Activated naive CD4-positive, alpha-beta T cell treated with anti-CD3 and anti-CD28 coated beads for 36 hours (primary cell): ENCODE measurements around the gene LCE1C. TPM values are rescaled to one million over a fixed set of nuclear protein-coding genes. Genes with fewer than 3 reads are reported as not detected.

Experiments
- CTCF ChIA-PET: fragments of 350-600 bp; sonication (Branson Sonifier 250); formaldehyde crosslinking; loops from one replicate; lab custom pipeline; 2021; ENCODE audit warnings: antibody characterized with exemption; lab: Charles Lee
- DNase-seq: peaks from one replicate; pipeline ENCODE4 v3.0.0-alpha.2; 2020
- H3K27ac Mint-ChIP-seq: one replicate; pipeline ENCODE4 v1.8.0; 2021; ENCODE audit warnings: mild to moderate bottlenecking, mixed read lengths
- H3K27me3 Mint-ChIP-seq: one replicate; pipeline ENCODE4 v1.8.0; 2021; ENCODE audit warnings: low read depth, mixed read lengths
- H3K36me3 Mint-ChIP-seq: one replicate; pipeline ENCODE4 v1.8.0; 2021; ENCODE audit warnings: low read depth, mixed read lengths
- H3K4me1 Mint-ChIP-seq: one replicate; pipeline ENCODE4 v1.8.0; 2021; ENCODE audit warnings: low read depth, mixed read lengths
- H3K4me3 Mint-ChIP-seq: one replicate; pipeline ENCODE4 v1.8.0; 2021; ENCODE audit warnings: mild to moderate bottlenecking, moderate library complexity, mixed read lengths
- H3K9me3 Mint-ChIP-seq: one replicate; pipeline ENCODE4 v1.8.0; 2021; ENCODE audit warnings: mixed read lengths
- intact Hi-C: fragments of 100-400 bp; cut with micrococcal nuclease; formaldehyde crosslinking; loops from one replicate; pipeline ENCODE4 v1.15.1; 2023
- total RNA-seq, 2 experiments: library from RNA; stranded (reverse); gene quantifications; one replicate each; pipeline ENCODE4 v1.2.3, GENCODE V29; 2021

LCE1C gene, protein sequence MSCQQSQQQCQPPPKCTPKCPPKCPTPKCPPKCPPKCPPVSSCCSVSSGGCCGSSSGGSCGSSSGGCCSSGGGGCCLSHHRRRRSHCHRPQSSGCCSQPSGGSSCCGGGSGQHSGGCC
- not detected for total RNA-seq

DNA sequence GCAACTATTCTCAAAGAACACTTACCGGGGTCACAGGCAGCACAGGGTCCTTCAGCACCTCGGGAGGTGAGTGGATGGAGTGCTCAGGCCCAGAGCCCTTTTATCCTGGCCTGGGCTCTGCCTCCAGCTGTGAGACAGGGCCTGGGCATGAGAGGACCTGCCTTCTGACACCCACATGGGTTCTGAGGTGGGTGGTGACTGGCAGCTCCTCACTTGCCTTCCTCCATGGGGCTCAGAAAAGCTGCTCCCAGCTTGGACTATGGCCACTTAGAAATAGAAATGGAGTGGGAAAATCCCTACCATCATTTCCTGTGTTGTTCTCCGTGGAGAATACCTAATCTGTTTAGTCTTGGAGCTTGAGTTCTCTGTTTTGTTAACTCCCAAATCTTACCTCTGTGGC is at the start of gene LCE1C:
Gene LCE1C (minus strand): TSS at position 76 of the 400 bp plus-strand sequence. CDS start 1,173 bp downstream, outside the sequence.
- Mint-ChIP-seq H3K9me3 (no peaks in the 10 kb centered on the region), H3K4me3 (no peak within 1 kb of the TSS), H3K36me3 (no peaks in the 10 kb centered on the region), H3K4me1 (no peaks in the 10 kb centered on the region), H3K27me3 (peaks cover 11% of the 10 kb centered on the region), H3K27ac (no peak within 1 kb of the TSS)
- CTCF ChIA-PET, result no interaction called here
- DNase-seq, result no peak
- intact Hi-C loops, result no loop called here

DNA sequence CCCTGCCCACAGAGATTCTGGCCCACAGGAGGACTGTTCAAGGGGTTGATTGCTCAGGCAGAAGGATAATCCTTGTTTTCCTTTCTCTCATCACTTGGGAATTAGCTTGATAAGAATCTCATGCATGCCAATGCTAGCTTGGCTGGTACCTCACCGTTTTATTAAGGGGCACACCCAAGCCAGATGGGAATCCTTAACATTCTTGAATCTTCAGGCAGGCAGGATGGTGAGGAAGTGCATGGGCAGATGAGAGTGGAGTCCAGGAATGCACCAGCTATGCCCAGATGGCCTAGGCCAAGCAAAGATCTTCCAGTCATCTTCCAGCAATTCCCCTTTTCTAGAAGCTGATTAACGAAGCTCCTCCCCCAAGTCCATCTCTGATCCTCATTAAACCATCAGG is 49.2 kb upstream of the LCE1C start:
- Mint-ChIP-seq H3K27ac (no peak overlapping the region), H3K36me3 (no peaks in the 10 kb centered on the region), H3K4me1 (no peaks in the 10 kb centered on the region), H3K27me3 (peaks cover 7% of the 10 kb centered on the region), H3K4me3 (no peak overlapping the region), H3K9me3 (no peaks in the 10 kb centered on the region)
- DNase-seq, result no peak
- intact Hi-C loops, result no loop called here
- CTCF ChIA-PET, result no interaction called here

DNA sequence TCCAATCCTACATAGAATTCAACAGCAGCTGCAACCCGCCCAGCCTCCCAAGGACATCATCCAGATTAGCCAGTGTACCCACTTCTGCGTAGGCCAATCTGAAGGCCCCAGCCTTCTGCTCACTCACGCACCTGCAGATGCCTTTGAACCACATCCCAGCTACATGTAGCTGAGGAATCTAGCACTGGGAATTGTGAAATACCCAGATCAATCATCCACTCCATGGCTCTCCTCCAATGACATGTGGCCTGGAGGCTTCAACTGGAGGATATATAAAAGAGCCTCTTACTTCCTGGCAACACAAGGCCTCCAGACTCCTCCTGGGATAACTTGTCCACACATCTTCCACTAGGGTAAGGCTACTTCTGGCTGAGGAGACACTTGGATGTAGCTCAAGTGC is 36.1 kb upstream of the LCE1C start, which contains the start of gene LCE6A:
Gene LCE6A (plus strand): TSS at position 301 of the 400 bp plus-strand sequence. CDS start 665 bp downstream, outside the sequence.
- Mint-ChIP-seq H3K4me3 (no peak within 1 kb of the TSS), H3K4me1 (no peaks in the 10 kb centered on the region), H3K27me3 (peaks cover 6% of the 10 kb centered on the region), H3K36me3 (no peaks in the 10 kb centered on the region), H3K27ac (no peak within 1 kb of the TSS), H3K9me3 (no peaks in the 10 kb centered on the region)
- DNase-seq, result no peak
- CTCF ChIA-PET, result no interaction called here
- intact Hi-C loops, result no loop called here

DNA sequence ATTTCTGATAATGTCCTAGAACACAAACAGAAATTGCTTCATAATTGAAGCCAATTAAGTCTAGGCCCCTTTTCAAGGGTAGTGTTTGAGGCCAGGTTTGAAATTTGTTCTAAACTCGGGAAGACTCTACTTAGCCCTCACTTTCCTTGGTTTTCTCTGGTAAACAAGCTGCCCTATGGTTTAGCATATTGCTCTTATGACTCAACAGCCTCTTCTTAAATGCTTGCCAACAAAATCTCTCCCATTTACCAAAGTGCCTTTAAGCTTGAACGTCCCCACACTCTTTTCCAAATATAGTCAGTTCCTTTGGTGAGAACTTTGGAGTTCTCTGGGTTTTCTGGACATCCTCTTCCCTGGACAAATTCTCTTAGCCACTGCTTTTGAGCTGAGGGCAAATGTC is 30.4 kb upstream of the LCE1C start:
- Mint-ChIP-seq H3K27me3 (peaks cover 6% of the 10 kb centered on the region), H3K27ac (no peak overlapping the region), H3K4me3 (no peak overlapping the region), H3K36me3 (no peaks in the 10 kb centered on the region), H3K9me3 (no peaks in the 10 kb centered on the region), H3K4me1 (no peaks in the 10 kb centered on the region)
- DNase-seq, result no peak
- CTCF ChIA-PET, result no interaction called here
- intact Hi-C loops, result no loop called here

DNA sequence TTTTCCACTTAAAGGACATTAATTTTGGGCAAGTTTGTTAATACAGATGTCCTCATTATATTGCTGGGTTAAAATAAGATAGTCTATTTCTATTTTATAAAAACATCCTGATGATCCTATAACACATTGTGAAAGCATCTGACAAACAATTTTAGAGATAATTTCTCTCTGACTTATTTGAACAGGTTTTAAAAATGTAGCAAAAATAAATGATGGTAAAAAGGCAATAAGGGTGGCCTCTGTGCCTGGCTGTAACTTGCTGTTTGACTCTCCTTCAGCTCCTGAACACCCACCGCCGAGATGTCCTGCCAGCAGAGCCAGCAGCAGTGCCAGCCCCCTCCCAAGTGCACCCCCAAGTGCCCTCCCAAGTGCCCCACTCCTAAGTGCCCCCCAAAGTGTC is 20.7 kb upstream of the LCE1C start, which contains the start of gene LCE1A:
Gene LCE1A (plus strand): TSS at position 301 of the 400 bp plus-strand sequence. CDS start 0 bp downstream, at position 301.
- intact Hi-C loops, result no loop called here
- no peak within 1 kb of the TSS for H3K4me3 Mint-ChIP-seq
- DNase-seq, result no peak
- CTCF ChIA-PET, result no interaction called here
- H3K36me3 Mint-ChIP-seq, result no peaks in the 10 kb centered on the region
- H3K27ac Mint-ChIP-seq, result no peak within 1 kb of the TSS
- no peaks in the 10 kb centered on the region for H3K9me3 Mint-ChIP-seq
- H3K4me1 Mint-ChIP-seq, result no peaks in the 10 kb centered on the region
- peaks cover 14% of the 10 kb centered on the region for H3K27me3 Mint-ChIP-seq

DNA sequence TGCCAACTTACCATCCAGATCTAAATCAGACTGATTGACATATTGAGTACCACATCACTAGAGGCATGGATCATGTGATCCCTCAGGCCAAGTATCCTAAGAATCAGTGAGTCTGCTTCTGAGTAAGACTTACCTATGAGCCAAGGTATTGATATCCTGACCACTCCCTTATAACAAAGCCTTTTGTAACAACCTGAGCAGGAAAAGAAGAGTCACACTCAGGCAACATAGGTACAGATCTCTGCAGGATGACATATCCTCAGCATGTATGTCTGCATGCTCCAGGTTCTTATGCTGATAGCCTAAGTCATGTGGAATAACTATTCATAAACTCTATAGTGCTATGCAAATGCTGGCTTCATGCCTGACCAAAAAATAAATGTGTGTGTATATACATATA is 18.5 kb upstream of the LCE1C start:
- CTCF ChIA-PET, result no interaction called here
- peaks cover 14% of the 10 kb centered on the region for H3K27me3 Mint-ChIP-seq
- intact Hi-C loops, result no loop called here

DNA sequence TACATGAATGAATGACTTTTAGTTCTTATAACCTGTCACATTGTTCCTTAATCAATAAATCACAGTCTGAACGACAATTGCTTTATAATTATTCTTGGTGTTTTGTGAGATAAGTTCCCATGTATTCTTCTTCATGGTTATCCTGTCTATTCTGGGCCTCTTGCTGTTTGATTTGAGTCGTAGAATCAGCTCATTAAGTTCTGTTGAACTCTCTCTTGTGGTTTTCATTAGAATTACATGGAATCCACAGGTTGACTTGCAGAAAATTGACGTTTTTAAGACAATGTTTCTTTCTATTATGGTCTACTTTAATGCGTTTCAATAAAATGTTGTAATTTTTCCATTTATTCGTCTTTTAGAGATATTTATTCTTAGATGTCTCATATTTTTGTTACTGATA is 16.8 kb upstream of the LCE1C start:
- CTCF ChIA-PET, result no interaction called here
- Mint-ChIP-seq H3K4me1 (no peaks in the 10 kb centered on the region), H3K36me3 (no peaks in the 10 kb centered on the region), H3K27ac (no peak overlapping the region), H3K9me3 (no peaks in the 10 kb centered on the region), H3K27me3 (peaks cover 11% of the 10 kb centered on the region), H3K4me3 (no peak overlapping the region)
- DNase-seq, result no peak
- intact Hi-C loops, result no loop called here

More for the DNA sequence above, 18.5 kb upstream of the LCE1C start:
- Mint-ChIP-seq H3K36me3 (no peaks in the 10 kb centered on the region), H3K27ac (no peak overlapping the region), H3K4me3 (no peak overlapping the region), H3K9me3 (no peaks in the 10 kb centered on the region), H3K4me1 (no peaks in the 10 kb centered on the region)
- no peak for DNase-seq

DNA sequence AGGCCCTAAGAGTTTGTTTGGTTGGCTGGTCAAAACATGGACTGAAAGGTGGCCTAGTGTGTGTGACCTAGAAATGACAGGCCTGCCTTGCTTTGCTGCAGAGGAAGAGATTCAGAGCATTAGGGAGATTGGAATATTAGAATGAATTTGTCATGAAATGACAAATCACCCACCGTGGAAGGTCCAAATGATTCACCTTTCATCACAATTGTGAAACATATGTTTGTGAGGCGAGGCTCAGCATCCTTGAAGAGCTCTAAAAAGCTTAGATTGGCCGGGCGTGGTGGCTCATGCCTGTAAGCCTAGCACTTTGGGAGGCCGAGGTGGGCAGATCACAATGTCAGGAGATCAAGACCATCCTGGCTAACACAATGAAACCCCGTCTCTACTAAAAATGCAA is 10.9 kb upstream of the LCE1C start:
- DNase-seq, result no peak
- no peaks in the 10 kb centered on the region for H3K9me3 Mint-ChIP-seq
- no peak overlapping the region for H3K27ac Mint-ChIP-seq
- H3K36me3 Mint-ChIP-seq, result no peaks in the 10 kb centered on the region
- peaks cover 7% of the 10 kb centered on the region for H3K27me3 Mint-ChIP-seq
- CTCF ChIA-PET, result no interaction called here
- no peaks in the 10 kb centered on the region for H3K4me1 Mint-ChIP-seq
- intact Hi-C loops, result no loop called here
- no peak overlapping the region for H3K4me3 Mint-ChIP-seq

DNA sequence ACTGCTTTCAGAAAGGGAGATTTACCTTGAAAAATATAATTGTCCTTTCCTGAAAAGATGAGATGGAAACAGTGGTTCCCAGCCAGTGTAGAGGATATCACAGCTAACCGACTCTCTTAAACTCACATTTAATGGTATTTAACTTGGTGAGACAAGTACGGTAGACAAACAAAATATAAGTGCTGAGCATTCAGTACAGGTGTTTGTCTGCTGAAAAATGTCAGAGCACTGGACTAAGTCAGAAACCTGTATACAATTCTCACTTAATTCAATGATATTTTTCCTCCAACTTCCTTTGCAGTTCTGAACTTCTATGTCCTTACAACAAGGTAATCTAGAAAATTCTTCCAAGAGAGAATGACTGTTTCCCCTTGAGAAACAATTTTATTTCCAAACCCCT is 5.2 kb upstream of the LCE1C start, which contains the start of gene LCE1B:
Gene LCE1B (plus strand): TSS at position 301 of the 400 bp plus-strand sequence. CDS start 476 bp downstream, outside the sequence.
- no peaks in the 10 kb centered on the region for H3K36me3 Mint-ChIP-seq
- no peak within 1 kb of the TSS for H3K4me3 Mint-ChIP-seq
- H3K9me3 Mint-ChIP-seq, result no peaks in the 10 kb centered on the region
- no peaks in the 10 kb centered on the region for H3K4me1 Mint-ChIP-seq
- CTCF ChIA-PET, result no interaction called here
- DNase-seq, result no peak
- H3K27me3 Mint-ChIP-seq, result peaks cover 7% of the 10 kb centered on the region
- intact Hi-C loops, result no loop called here
- H3K27ac Mint-ChIP-seq, result no peak within 1 kb of the TSS

DNA sequence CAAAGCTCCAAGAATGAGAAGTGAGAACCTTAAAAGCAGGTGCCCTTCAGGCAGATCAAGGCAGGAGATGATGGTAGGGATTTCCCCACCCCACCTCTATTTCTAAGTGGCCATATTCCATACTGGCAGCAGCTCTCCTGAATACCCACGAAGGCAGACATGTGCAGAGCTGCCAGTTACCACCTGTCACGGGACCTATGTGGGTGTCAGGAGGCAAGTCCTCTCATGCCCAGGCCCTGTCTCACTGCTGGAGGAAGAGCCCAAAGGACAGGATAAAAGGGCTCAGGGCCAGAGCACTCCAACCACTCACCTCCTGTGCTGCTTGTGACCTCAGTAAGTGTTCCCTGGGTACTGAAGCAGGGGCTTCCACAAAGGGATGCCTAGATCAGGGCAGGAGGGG is 4.6 kb upstream of the LCE1C start:
- Mint-ChIP-seq H3K36me3 (no peaks in the 10 kb centered on the region), H3K4me3 (no peak overlapping the region), H3K4me1 (no peaks in the 10 kb centered on the region), H3K9me3 (no peaks in the 10 kb centered on the region), H3K27ac (no peak overlapping the region), H3K27me3 (peaks cover 8% of the 10 kb centered on the region)
- DNase-seq, result no peak
- intact Hi-C loops, result no loop called here
- CTCF ChIA-PET, result no interaction called here

DNA sequence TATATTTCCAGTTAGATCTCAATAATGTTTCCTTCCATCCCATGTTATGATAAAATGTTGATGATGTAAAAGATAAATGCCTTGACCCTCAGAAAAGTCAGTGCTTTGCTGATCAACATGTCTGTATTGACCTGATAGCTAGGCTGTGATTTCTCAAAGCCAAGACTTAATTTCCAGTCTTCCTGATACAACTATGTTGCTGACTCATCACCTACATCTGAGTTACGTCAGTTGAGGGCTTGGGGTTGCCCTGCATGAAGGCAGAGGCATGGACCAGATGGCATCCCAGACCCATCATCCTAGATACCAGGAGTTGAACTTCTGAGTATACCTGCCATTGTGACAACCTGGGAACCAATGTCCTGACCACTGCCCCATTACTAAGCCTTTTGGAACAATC is 5.1 kb downstream of the LCE1C start:
- Mint-ChIP-seq H3K9me3 (no peaks in the 10 kb centered on the region), H3K4me3 (no peak overlapping the region), H3K27me3 (peaks cover 19% of the 10 kb centered on the region), H3K4me1 (no peaks in the 10 kb centered on the region), H3K36me3 (no peaks in the 10 kb centered on the region), H3K27ac (no peak overlapping the region)
- CTCF ChIA-PET, result no interaction called here
- DNase-seq, result no peak
- intact Hi-C loops, result no loop called here

DNA sequence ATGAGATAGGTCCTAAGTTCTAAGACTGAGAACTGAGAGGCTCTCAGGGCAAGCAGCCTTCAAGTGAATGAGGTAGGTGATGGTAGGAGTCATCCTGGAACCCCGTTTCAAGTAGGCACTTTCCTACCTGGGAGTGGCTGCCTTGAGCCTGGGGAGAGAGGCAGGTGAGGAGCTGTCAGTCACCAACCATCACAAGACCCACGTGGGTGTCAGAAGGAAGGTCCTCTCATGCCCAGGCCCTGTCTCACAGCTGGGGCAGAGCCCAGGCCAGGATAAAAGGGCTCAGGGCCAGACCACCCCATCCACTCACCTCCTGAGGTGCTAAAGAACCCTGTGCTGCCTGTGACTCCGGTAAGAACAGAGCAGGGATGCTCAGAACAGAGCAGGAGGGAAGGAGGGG is 10.0 kb downstream of the LCE1C start, which contains the start of gene LCE1D:
Gene LCE1D (plus strand): TSS at position 301 of the 400 bp plus-strand sequence. CDS start 1,074 bp downstream, outside the sequence.
- DNase-seq, result no peak
- no peaks in the 10 kb centered on the region for H3K36me3 Mint-ChIP-seq
- CTCF ChIA-PET, result no interaction called here
- H3K4me1 Mint-ChIP-seq, result no peaks in the 10 kb centered on the region
- H3K27ac Mint-ChIP-seq, result no peak within 1 kb of the TSS
- intact Hi-C loops, result no loop called here
- no peaks in the 10 kb centered on the region for H3K9me3 Mint-ChIP-seq
- H3K27me3 Mint-ChIP-seq, result peaks cover 15% of the 10 kb centered on the region
- no peak within 1 kb of the TSS for H3K4me3 Mint-ChIP-seq

DNA sequence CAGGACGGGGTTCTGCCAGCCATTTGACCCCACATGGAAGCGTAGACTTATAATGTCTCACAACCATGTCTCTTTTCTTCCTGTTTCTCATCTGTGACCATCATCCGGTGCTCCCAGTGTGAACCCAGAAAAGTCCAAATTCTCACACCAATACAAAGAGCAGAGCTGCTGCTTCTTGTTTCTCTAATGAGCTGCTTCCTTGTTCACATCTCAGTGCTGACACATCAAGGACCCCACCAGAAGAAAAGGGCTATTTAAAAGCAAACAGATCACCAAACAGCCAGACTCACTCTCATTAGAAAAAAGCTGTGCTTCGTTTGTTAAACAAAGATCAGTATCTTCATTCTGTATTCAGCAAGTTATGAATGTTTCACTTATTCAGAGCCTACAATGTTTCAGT is 10.8 kb downstream of the LCE1C start:
- DNase-seq, result no peak
- Mint-ChIP-seq H3K4me3 (no peak overlapping the region), H3K4me1 (no peaks in the 10 kb centered on the region), H3K9me3 (no peaks in the 10 kb centered on the region), H3K27ac (no peak overlapping the region), H3K27me3 (peaks cover 11% of the 10 kb centered on the region), H3K36me3 (no peaks in the 10 kb centered on the region)
- CTCF ChIA-PET, result no interaction called here
- intact Hi-C loops, result no loop called here
